Fibroblast of pulmonary artery (primary cell): ENCODE results near the gene GMPR.

Experiments used
- DNase-seq: peaks from one replicate; pipeline ENCODE4 v3.0.0-alpha.2; 2010; ENCODE audit warnings: low read depth
- H3K4me3 ChIP-seq: replicated peaks from 2 replicates; pipeline ENCODE4 v1.5.1; 2011; ENCODE audit warnings: low read depth, mild to moderate bottlenecking, control low read depth, low read length, moderate library complexity
- CTCF ChIP-seq: IDR thresholded peaks from 2 replicates; pipeline ENCODE4 v1.5.1; 2011; ENCODE audit warnings: mild to moderate bottlenecking, control low read depth, low read length, inconsistent platforms; ENCODE audit errors: missing control alignments

GMPR gene

GRCh38 chr6:16344756-16345155 lies 106.4 kb downstream of the GMPR start:
- peak; percentile 55 for DNase-seq
- H3K4me3 ChIP-seq = no peak overlapping the region
- TF ChIP-seq CTCF = no peak
